ENCODE data around the gene TTC16. TPM values are rescaled to one million over a fixed set of nuclear protein-coding genes. Genes with fewer than 3 reads are reported as not detected.
"Not testable (repeated sequence)": the region's sequence is repeated elsewhere in the genome, so short reads cannot be mapped to it uniquely, and the experiment has no call there.

Gene TTC16
- total RNA-seq, 1 donor, result not detected

DNA sequence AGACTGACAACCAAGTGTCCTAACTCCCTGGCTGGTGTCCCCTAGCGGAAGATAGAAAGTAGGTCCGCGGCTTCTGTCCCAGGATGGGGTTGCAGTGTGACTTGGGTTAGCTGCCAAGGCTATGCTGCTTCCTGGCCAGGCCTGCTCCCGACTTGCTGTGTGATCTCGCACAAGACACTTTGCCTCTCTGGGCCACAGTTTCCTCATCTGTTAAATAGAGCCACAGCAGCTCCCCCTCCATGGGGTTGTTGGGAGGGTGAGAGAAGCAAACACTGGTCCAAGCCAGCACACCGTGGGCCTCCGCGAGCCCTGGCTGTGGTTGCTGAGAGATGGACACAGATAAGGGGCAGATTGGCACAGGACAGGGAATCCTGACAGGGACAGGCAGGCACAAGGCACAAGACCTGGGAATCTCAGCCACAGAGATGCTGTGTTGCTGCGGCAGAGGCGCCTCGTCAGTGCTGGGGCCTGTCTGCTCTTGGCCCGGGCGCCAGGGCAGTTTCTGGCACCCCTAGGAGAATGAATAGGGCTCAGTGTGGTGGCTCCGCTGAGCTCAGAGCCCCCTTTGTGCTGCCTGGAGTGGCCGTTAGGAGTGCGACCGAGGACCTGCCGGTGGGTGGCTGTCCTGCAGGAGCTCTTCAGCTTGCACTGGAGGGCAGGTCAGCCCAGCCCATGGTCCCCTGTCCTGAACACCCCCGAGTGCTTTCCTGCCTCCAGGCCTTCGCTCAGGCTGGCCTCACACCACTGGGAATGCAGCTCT lies 64.4 kb downstream of the TTC16 start:
- DNase-seq (ENCODE audit: low read depth), result no peak
- H3K4me3 ChIP-seq (ENCODE audit: low read depth, low read length), result no peak overlapping the region
- TF ChIP-seq, protein P1, sequence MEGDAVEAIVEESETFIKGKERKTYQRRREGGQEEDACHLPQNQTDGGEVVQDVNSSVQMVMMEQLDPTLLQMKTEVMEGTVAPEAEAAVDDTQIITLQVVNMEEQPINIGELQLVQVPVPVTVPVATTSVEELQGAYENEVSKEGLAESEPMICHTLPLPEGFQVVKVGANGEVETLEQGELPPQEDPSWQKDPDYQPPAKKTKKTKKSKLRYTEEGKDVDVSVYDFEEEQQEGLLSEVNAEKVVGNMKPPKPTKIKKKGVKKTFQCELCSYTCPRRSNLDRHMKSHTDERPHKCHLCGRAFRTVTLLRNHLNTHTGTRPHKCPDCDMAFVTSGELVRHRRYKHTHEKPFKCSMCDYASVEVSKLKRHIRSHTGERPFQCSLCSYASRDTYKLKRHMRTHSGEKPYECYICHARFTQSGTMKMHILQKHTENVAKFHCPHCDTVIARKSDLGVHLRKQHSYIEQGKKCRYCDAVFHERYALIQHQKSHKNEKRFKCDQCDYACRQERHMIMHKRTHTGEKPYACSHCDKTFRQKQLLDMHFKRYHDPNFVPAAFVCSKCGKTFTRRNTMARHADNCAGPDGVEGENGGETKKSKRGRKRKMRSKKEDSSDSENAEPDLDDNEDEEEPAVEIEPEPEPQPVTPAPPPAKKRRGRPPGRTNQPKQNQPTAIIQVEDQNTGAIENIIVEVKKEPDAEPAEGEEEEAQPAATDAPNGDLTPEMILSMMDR (IDR thresholded peaks at IDR 0.05; ENCODE audit: insufficient read depth, low read depth, low read length), result no peak

DNA sequence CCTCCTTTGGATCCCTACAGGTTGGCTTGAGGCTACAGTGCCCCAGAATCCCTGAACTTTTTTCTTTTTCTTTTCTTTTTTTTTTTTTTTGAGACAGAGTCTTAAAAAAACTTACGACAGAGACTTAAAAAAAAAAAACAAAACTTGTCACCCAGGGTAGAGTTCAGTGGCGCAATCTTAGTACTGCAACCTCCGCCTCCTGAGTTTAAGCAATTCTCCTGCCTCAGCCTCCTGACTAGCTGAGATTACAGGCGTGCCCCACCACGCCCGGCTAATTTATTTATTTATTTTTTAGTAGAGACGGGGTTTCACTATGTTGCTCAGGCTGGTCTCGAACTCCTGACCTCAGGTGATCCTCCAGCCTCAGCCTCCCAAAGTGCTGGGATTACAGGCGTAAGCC lies 65.0 kb downstream of the TTC16 start:
- not testable (repeated sequence) for DNase-seq (ENCODE audit: low read depth); H3K4me3 ChIP-seq (ENCODE audit: low read depth, low read length)

Other genes with a start within 250 kb of the TTC16 start
- 12.6 and 19.9 TPM in 2 replicates for gene STXBP1, start 103.8 kb upstream of the TTC16 start, total RNA-seq
- gene CFAP157, start 9.1 kb upstream of the TTC16 start, total RNA-seq, result under 0.01 TPM in 2 replicates
- gene PTRH1, start 416 bp upstream of the TTC16 start, total RNA-seq, result 11.7 and 16.4 TPM in 2 replicates
- 4.2 and 5.2 TPM in 2 replicates for gene TOR2A, start 19.2 kb downstream of the TTC16 start, total RNA-seq
- 0.32 and 0.43 TPM in 2 replicates for gene SH2D3C, start 62.6 kb downstream of the TTC16 start, total RNA-seq
- gene CDK9, start 70.0 kb downstream of the TTC16 start, total RNA-seq, result 37.0 and 50.1 TPM in 2 replicates
- gene FPGS, start 86.8 kb downstream of the TTC16 start, total RNA-seq, result 77.7 and 93.7 TPM in 2 replicates
- 25.8 and 30.7 TPM in 2 replicates for gene ENG, start 138.6 kb downstream of the TTC16 start, total RNA-seq
- gene AK1, start 161.6 kb downstream of the TTC16 start, total RNA-seq, result 37.1 and 43.8 TPM in 2 replicates
- gene ST6GALNAC6, start 183.5 kb downstream of the TTC16 start, total RNA-seq, result 39.9 and 44.0 TPM in 2 replicates
- gene ST6GALNAC4, start 201.0 kb downstream of the TTC16 start, total RNA-seq, result 30.0 and 34.1 TPM in 2 replicates
- 2.6 and 3.5 TPM in 2 replicates for gene PIP5KL1, start 214.7 kb downstream of the TTC16 start, total RNA-seq
- gene DPM2, start 221.8 kb downstream of the TTC16 start, total RNA-seq, result 11.2 and 11.9 TPM in 2 replicates